ENCODE data around the gene ARHGAP35.
"Not testable (repeated sequence)": the region's sequence is repeated elsewhere in the genome, so short reads cannot be mapped to it uniquely, and the experiment has no call there.

The ARHGAP35 gene

DNA sequence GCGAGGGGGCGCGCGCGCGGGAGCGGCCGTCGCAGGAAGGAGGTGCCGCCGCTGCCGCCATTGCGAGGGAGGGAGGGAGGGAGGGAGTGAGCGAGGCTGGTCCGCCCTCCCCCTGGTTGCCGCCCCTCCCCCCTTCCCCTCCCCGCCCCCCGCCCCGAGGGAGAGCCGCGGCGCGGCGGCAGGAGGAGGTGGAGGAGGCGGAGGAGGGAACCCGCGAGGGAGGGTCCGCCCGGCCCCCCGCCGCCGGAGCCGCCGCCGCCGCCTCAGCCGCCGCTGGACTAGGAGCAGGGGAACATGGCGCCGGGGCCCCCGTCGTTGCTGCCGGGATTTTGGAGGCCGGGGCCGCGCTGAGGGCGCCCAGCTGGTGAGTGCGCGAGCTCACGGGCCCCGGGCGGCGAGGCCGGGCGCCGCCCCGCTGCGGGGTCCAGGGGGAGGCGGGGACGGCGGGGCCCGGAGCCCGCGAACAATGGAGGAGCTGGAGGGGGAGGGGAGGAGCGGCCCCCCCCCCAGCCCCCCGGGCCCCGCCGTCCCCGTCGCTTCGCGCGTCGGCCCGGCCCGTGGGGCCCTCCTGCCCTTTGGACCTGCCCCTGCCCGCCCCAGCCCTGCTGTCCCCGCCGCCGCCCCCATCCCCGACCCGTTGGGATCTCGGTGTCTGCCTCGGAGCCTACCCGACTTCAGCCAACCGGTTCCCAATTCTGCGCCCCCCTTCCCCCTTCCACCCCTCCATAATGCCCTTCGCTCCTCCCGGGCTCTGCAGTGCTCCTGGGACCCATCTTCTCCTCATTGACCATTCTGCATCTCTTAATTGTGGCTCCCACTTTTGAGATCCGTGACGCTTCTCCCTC lies at the start of gene ARHGAP35:
Gene ARHGAP35, plus strand, starts transcription at position 152 of the 845 bp plus-strand sequence. CDS start 57,679 bp downstream, outside the sequence.
- DNase-seq = peak in 31 of 56 donors; percentile 13 to 92 (median 76)

DNA sequence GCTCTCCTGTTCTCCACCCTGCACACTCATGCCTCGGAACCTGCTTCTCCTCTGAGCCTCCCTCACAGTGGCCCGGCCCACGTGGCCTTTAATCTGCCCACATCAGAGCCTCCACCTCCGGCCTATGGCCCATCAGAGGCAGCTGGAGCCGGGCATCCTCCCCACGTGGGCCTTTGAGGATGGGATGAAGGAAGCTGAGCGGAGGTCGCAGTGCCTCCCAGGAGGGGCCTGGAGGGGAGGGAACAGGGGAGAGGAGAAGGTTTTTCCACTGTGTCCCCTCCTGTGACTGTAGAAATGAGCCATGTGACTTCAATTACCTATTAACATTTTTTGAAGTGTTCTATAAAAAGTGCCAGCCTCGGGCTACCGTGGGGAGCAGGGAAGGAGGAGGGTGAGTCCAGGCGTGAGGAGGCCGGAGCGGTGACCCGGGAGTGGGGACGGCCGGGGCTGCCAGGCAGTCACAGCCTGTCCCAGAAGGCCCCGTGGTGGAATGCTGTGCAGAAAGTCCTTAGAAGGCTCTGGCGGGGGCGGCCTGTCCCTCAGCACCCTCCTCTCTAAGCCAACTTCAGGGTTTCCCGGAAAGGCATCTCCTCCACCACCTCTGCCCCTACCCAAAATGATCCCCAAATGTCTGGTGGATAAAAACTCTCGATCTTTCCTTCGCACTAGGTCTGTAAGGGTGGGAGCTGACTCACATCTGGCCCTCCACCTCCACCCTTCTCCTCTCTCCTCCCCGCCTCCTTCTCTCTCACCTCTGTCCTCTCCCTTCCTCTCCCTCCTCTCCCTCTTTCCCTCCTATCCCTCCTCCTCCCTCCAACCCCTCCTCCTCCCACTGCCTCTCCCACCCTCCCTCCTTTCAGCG lies 47.6 kb upstream of the ARHGAP35 start:
- peak in 2 of 56 donors; percentile 6 to 11 for DNase-seq

DNA sequence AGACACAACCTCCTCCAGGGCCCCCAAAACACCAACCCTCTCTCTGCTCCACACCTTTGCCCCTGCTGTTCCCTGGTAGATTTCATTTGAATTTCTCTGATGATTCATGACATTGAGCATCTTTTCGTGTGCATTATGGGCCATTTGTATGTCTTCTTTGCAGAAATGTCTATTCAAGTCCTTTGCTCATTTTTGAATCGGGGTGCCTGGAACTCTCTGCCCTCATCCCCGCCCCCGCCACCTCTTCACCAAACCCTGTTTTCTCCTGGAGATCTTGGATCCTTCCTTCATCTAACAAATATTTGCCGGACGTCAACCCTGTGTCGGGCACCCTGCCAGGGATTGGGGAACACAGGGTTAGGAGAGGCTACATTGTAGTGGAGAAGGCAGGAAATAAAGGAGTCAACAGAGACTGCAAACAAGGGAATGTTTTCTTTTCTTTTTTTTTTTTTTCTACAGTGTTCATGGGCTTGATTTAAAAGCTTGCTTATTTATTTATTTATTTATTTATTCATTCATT lies 46.9 kb upstream of the ARHGAP35 start:
- DNase-seq = peak in 3 of 56 donors; percentile 5 to 27 (median 10)

DNA sequence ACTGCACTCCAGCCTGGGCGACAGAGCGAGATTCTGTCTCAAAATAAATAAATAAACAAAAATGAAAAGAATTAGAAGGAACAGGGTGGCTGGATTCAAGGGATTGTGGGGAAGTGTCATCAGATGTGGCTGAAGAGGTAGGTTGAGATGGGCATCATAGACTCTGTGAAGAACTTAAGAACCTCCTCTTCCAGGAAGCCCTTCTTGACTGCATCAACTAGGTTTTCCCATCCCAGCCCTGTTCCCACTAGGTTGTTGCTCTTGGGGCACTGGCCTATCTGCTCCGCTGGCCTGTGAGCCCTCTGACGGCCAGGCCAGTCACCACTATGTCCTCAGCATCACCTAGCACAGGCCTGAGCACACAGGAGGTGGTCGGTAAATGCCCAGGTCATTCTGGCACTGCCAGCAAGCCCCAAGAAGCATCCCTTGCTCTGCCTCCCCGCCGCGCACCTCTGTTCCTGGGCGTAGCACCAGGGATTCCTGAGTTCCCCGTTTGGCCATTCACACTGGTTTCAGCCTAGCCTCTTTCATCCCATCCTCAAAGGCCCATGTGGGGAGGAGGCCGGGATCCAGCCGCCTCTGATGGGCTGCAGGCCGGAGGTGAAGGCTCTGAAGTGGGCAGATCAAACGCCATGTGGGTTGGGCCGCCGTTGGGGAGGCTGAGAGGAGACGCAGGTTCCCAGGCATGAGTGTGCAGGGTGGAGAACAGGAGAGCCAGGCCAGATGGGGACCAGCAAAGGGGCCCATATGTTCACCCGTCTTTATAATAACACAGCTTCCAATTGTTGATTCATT lies 44.8 kb upstream of the ARHGAP35 start:
- DNase-seq = no peak

DNA sequence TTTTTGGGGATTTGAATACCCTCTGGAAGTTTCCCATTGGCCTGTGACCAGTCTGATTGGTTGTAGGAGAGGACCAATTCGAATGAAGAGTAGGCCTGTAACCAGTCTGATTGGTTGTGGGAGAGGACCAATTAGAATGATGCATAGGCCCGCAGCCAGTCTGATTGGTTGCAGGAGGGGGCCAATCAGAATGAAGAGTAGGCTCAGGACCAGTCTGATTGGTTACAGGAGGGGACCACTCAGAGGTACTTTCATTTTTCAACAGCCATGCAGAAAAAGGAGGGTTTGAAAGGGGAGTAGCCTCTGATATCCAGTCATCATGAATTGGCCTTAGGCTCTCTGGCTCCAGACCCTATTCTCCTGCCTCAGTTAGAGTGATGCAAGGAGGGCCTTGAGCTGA lies 42.0 kb upstream of the ARHGAP35 start:
- no peak for DNase-seq

DNA sequence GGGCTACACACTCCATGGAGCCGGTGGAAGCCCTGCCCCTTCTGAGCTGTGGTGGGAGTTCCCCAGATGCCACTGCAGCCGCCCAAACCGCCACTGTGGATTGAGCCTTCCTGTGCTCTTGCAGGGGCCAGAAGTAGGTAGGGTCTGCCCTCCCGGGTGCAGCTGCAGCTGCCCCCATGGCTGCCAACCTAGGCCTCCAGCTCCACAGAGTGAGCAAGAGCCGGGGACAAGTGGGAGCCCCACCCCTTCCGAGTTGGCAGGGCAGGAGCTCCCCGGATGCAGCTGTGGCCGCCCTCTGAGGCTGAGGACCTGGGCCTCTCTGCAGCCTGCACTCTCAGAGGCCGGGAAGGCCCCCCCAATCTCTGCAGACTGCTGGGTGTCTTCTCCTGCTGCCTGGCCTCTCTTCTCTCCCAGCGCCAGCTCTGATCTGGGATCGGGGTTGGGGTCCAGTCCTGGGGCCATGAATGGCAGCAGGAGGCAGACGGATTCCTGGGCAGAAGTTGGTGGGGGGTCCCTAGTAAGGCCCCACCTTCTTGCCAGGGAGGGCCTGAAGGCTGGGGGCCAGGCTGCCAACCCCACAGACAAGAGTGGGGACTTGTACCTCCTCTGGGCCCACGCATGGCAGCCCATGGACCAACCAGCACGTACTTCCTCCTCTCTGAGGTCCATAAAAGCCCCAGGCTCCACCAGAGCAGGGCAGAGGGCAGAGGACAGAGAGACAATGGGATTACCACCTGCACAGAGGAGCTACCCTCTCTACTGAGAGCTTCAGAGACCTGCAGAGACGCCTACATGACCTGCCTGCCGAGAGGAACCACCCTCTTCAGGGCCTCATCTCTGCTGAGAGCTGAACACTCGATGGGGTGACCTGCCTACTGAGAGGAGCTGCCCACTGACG lies 39.0 kb upstream of the ARHGAP35 start:
- no peak for DNase-seq

DNA sequence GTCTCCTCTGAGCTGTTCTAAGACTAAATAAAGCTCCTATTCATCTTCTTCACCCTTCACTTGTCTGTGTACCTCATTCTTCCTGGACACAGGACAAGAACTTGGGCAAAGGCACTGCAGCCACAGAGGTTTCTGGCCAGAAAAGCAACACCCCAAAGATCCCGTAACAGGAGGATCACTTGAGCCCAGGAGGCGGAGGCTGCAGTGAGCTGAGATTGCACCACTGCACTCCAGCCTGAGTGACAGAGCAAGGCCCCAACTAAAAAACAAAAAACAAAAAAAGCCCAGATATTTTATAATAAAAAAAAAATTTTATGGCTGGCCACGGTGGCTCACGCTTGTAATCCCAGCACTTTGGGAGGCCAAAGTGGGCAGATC lies 38.4 kb upstream of the ARHGAP35 start:
- DNase-seq = not testable (repeated sequence)

DNA sequence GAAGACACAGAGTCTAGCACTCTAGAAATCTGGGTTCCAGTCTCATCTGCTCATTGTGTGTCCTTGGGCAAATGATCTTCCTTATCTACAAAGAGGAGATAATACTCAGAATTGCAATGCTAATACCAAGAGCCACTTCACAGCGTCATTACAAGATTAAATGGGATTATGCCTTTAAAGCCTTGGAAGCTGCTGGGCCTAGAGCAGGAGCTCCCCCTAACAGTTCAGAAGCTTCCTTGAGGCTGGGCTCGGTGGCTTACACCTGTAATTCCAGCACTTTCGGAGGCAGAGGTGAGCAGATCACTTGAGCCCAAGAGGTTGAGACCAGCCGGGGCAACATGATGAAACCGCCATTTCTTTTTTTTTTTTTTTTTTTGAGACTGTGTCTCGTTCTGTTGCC lies 37.7 kb upstream of the ARHGAP35 start:
- no peak for DNase-seq

DNA sequence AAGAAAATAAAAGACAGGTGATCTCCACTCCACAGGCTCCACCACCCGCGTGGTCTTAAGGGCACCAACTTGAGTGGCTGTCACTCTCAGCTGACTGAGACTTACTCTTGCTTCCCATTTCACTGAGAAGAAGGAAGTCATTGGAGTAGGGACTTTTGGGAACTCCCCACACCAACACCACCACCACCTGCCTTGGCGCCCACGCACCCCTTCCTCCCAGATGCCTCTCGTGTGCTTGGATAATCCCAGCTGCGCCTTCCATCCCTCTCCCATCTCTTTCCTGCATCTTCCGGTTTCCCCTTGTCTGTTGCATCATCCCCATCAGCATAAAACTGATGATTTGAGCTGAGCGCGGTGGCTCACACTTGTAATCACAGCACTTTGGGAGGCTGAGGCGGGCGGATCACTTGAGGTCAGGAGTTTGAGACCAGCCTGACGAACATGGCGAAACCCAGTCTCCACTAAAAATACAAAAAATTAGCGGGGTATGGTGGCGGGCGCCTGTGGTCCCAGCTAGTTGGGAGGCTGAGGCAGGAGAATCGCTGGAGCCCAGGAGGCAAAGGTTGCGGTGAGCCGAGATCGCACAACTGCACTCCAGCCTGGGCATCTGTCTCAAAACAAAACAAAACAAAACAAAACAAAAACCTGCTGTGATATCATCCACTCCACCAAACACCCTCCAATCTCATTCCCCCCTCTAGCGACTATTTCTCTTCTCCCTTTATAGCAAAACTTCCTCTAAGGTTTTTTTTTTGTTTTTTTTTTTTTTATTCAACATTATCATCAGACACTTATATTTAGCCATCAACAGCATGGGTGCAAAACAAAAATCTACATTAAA lies 35.7 kb upstream of the ARHGAP35 start:
- DNase-seq = peak in 1 of 56 donors; percentile 9

DNA sequence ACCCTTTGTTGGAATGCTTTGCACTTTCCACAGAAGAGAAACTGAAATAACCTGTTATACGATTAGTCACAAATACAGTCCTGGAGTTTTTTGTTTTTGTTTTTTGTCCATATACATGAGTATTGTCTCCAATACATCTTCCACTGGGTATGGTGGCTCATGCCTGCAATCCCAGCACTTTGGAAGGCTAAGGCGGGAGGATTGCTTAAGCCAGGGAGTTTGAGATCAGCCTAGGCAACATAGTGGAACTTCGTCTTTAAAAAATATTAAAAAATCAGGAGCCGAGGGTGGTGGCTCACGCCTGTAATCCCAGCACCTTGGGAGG lies 35.1 kb upstream of the ARHGAP35 start:
- no peak for DNase-seq

DNA sequence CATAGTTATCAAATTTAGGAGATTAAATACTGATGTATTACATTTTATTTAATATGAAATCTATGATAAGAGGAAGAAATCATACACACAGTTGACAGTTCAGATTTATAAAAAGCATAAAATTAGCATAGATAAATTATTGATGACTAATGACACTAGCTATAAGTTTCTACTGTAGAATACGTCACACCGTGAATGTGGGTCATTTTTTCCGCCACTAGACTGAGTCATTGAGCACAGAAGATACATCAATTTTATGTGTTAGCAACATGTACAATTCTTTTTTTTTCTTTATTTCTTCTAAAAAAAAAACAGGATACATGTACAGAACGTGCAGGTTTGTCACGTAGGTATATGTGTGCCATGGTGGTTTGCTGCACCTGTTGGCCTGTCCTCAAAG lies 32.3 kb upstream of the ARHGAP35 start:
- DNase-seq = no peak

DNA sequence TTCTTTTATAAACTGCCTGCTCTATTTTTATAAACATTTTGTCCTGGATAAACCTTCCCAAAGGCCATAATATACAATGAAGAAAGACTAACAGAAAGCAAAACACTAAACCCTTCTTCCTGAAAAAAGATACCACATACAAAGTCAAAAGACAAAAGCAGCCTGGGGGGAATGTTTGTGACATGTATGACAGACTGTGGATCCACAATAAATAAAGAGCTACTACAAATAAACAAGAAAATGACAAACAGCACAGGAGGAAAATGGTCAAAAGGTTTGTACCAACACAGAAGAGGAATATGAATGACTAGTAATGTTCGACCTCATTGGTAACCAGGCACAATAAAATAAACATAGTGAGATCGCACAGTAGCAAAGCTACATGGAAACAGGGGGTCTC lies 29.9 kb upstream of the ARHGAP35 start:
- DNase-seq = no peak

DNA sequence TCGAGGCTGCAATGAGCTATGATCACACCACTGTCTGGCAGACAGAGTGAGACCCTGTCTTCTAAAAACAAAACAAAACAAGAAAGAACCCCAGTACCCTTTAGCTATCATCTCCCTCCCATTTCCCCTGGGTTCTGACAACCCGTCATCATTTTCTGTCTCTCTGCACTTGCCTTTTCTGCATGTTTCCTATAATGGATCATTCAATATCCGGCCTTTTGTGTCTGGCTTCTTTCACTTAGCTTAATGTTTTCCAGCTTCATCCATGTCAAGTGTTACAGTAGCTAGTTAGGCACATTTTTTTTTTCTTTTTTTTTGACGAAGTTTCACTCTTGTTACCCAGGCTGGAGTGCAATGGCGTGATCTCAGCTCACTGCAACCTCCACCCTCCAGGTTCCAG lies 26.7 kb upstream of the ARHGAP35 start:
- no peak for DNase-seq

DNA sequence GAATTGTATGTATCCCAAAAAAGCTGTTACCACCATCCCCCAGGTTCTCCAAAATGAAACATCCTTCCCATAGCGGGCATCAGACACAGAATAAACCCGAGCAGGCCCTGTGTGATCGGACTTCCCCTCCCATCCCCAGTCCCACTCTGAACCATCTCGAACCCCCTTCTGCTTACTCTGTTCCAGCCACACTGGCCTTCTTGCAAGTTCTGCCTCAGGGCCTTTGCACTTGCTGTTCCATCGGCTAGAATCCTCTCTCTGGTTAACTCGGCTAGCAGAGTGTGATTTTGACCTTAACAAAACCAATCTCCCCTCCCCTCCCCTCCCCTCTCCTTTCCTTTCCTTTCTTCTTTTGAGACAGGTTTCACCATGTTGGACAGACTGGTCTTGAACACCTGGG lies 25.8 kb upstream of the ARHGAP35 start:
- DNase-seq = no peak

DNA sequence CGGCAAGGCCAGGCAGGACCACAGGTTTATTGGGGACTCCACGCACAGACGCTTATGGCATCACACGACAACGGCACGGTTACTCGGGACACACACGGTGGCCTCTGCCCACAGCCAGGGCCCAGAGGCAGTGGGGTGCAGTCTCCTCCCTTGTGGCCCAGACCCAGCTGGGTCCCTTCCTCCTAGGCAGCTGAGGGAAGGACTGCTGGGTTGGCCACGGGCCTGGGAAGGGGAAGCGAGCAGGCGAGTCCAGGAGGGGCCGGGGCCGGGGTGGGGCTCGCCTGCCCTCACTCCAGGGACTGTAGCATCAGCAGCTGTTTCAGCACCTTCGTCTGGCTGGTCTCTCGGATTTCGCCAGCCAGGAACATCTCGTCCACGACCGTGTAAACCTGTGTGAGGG lies 22.6 kb upstream of the ARHGAP35 start:
- no peak for DNase-seq

DNA sequence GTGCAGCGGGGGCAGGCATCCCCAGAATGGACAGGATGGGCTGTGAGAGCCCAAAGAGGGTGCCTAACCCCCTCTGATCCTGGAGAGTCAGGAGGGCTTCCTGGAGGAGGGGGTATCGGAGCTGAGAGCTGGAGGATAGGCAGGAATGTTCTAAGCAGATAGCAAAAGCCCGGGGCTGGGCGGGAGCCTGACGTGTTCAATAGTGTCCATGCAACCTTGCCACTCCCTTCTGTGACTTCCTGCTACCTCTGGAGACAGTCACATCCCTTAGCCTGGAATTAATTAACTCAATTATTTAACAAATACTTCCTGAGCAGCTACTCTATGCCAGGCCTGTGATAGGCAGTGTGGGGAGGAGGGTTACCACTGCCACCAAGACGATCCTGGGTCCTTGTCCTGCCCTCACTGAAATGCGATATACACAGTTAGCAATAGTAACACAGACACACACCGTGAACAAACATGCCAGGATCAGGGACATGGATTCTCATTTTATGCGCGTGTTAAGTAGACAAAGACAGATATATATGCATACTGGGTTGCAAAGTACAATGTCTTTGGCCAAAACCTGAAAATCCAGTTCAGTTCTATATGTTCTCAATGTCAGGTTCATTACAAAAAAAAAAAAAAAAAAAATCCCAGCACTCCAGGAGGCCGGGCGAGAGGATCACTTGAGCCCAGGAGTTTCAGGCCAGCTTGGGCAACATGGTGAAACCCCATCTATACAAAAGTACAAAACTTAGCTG lies 20.9 kb upstream of the ARHGAP35 start:
- no peak for DNase-seq

DNA sequence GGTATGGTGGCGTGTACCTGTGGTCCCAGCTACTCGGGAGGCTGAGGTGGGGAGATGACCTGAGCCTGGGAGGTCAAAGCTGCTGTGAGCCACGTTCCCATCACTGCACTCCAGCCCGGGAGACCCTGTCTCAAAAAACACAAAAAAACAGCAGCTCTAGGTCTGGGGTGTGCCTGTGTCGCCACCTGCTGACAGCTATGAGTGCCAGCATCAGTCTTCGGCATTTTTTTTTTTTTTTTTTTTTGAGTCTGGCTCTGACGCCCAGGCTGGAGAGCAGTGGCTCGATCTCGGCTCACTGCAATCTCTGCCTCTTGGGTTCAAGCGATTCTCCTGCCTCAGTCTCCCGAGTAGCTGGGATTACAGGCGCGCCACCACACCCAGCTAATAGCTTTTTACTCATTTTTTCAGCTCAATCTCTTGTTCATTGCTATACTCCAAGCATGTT lies 20.3 kb upstream of the ARHGAP35 start:
- DNase-seq = peak in 31 of 56 donors; percentile 2 to 69 (median 23)

DNA sequence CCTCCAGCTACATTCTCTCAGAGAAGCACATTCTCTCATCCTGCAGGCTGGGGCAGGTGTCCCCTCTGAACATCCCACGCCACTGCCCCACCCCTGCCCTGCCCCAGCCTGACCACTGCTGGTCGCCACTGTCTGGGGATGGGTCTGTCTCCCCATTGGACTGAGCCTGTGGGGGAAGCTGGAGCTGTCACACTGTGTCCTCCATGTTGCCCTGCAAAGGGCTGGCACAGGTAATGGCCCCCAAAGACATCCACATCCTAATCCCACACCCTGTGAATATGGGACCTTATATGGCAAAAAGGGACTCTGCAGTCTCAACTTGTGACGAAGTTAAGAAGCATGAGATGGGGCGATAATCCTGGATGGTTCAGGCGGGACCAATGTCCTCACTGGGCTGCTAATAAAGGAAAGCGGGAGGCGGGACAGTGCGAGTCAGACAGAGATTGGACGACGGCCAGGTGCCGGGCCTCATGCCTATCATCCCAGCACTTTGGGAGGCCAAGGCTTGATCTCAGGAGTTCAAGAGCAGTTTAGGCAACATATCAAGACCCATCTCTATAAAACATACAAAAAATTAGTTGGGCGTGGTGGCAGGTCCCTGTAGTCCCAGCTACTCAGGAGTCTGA lies 19.2 kb upstream of the ARHGAP35 start:
- no peak for DNase-seq
